HT1080 (cell line): ENCODE results near the gene SKIDA1. TPM values are rescaled to one million over a fixed set of nuclear protein-coding genes. Genes with fewer than 3 reads are reported as not detected.

Experiments used
- DNase-seq: peaks from one replicate; pipeline ENCODE4 v3.0.0-alpha.2; 2015; ENCODE audit warnings: low read depth
- total RNA-seq: library from RNA; depleted of rRNA; stranded (reverse); fragments of >200 nt; shearing (Covaris generic); gene quantifications from 2 replicates; pipeline ENCODE4 v1.2.3, GENCODE V29; 2014

The SKIDA1 gene
- total RNA-seq, 1 experiment from 2014 or later = 0.48 TPM

DNA sequence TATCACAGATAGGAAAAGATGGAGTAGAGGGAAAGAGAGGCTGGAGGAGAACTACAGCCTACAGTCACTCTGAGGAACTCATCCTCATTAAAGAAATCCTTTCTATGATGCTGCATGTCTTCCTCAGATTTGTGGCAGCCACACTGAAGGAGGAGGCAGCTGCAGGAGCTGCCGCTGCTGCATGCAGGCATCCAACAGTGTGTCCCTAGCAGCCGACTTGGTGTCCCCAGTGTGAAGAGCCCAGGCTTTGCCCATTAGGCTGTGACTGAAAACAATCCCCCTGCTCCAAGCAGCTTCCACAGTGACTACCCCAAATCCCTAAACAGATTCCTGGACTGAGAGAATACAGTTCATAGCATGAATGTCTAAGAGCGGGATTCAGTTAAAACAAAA lies 23.1 kb downstream of the SKIDA1 start:
- no peak for DNase-seq

DNA sequence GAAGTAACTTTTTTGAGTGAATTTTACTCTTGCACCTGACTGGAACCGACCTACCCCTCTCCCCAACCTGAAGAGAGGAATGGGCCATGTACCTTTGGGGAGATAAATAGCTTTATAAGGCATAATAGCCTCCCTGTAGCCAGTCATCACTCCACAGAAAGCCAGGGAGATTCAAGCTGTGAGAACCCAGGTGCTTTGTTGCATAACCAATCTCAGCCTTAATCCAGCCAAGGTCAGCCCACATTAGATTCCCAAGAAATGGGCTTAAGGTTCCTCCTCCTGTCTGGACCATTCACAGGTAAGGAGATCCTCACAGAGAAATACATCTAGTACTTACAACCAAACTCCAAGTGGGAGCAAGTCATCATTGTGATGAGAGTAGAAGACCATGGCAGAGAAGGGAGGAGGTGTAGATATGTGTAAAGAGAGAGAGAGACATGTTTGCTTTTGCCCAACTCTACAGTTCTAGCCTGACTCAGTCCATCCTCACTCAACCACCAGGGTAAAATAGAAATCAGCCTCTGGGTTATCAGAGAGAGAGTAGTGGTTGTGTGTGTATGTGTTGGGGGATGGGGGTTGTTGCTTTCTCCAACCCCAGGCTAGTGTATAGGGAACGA lies 23.6 kb downstream of the SKIDA1 start:
- no peak for DNase-seq

DNA sequence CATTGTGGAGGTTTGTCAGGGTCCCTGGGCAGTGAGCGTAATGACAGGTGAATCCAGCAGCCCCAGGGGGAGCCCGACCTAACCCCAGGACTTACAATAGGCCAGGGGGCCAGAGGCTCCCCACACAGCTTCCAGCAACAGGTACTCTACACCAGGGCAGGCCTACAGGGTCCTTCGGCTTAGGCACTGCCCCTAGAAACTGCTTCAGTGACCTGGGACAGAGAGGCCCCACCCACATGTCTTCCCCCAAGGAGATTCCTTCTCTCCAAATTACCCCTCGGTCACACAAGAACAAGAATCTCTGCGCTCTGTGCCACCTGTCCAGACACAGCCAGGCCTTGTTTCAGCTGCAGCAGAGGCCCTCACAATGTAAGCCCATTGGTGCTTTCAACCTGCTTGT lies 24.4 kb downstream of the SKIDA1 start:
- DNase-seq = no peak

DNA sequence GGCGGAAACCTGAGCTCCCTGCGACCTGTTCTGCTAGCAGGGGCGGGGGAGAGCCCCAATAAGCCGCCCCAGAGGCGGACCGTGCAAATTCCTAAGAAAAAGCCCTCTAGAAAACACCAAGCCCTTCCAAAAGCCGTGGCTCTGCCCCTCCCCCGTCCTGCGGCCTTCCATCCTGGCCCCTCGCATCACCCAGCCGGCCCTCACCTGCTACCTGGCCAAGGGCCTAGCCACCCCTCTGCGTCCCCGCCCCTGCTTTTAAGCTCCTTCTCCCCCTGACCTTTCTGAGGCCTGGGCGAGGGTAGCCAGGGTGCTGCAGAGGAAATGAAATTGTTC lies 24.9 kb downstream of the SKIDA1 start:
- no peak for DNase-seq

DNA sequence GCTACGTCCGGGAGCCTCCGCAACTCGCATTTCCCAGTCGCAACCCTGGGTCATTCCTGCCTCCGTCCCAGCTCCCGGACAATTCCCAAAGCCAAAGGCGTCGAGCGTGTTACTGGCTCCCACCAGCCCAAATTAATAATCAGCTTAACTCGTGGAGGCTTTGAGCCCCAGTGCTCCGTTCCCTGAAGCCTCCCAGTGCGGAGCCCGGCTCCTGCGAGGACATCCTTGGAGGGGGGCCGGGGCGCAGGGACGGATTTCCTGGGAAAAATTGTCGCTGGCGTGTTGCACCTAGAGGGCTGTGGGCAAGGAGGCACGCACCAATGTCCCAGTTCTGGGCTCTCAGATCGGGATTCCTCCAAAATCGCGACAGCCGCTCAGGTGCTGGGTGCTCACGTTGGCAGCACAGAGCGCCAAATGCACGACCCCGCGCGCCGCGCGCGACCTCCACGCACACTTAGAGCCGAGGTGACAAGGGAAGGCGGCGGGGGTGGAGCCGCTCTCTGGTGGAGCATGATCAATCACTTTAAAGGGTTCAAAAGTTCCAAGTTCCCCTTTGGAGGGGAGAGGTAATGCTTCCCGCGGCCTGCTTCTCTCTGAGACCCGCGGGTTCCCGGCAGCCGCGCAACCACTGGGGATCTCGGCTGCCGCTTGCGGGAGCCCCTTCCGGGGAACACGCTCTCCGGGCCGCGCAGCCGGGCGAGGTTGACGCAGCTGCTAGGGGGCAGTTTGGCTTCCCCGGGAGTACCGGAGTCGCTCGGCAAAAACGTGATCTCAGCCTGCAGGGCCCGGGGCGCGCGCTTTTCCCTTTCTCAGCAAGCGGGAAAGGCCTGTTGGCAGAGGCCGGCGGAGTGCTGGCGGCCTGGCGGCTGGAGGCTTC lies 25.5 kb downstream of the SKIDA1 start:
- DNase-seq = no peak

DNA sequence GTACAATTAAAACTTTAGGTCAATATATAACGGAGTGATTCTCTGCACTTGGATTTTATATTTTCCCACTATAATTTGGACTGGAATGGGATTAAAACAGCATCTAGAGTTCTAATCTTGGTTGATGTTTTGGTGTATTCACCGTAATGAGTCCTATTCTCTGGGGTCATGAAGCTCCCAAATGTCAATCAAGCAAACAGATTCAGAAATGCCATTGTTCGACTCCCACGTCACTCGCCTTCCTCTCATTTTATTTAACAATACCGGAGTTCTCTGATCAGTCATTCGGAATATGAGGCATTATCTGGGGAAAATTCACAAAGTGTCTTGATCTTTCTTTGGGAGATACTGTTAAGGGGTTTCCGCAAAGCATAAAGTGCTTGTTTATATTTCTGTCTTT lies 26.5 kb downstream of the SKIDA1 start:
- no peak for DNase-seq

DNA sequence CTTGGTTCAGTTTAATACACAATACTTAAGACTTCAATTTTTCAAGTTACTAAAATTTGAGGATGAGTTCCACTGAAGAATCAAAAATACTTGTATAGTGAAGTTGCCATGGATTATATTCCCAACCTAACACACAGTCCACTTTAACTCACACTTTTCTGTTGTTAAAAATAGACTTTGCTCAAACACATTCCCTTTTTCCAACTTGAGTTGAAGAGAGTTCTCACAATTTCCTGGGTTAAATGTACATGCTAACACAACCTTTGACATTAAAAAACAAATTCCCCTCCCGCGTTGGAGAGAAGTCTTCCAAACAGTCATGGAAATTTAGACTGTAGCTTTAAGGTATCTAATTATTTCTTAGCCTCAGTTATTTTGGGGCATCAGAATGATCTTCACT lies 27.1 kb downstream of the SKIDA1 start:
- DNase-seq = no peak

DNA sequence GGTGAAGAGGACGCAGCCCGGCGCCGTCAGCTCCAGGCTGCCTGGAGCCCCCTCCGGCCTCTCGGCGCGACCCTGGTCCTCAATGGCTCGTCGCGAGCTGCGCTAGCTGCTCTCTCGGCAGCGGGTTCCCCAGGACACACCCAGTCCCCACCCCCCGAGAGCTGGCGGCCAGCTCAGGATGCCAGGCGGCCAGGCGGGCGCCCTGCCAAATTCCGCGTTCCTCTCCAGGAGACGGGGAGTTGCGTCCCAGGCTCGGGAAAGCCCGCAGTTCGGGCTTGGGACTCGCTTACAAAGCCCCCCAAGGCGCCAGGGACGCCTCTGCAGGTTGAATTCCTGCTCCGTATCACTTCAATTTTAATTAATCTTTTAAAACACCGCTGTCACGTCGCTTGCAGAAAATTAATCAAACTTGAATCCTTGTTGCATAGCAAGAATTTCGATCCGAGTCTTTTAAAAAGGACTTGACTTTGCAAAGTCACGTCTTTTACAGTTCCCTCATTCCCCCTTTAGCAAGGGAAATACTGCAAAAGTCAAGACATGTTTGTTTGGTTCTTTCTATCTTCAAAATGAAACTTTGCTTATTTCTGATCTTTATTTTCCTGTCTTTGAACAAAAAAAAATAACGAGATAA lies 28.2 kb downstream of the SKIDA1 start:
- peak; percentile 83 for DNase-seq

DNA sequence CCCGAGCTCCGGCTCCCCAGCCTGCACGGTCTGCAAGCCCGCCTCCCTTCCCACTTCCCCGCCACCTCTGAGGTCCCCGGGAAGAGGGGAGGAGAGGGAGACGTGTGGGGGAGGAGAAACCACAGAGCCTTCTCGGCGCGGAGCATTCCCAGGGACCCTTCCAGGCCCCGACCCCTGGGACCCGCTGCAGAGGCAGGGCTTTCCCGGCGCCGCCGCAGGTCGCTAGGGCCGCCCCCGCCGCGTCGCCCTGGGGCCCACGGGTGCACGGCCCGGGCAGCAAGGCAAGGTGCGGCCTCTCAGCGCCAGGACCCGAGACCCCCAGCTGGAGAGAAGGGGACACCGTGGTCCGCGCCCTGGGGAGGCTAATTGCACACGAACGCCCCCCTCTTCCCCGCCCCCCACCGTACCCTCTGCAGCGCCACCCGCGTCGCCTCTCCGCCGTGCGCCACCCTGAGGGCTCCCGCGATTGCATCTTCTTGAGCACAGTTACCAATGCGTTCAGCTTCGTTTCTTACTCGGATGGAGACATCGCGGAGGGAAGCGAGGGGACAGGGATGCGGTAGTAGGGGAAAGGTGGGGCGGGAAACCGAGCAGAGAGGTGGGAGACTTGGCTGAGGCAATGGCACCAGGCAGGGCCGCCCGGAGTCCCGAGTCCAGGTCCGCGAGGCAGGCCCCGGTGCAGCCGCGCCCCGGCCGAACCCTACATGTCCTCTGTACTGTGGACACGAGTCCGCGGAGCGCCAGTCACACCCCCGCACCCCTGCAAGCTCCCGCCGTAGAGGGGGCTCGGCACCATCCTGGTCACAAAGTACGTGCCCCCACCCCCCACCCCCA lies 28.9 kb downstream of the SKIDA1 start:
- DNase-seq = peak; percentile 37

DNA sequence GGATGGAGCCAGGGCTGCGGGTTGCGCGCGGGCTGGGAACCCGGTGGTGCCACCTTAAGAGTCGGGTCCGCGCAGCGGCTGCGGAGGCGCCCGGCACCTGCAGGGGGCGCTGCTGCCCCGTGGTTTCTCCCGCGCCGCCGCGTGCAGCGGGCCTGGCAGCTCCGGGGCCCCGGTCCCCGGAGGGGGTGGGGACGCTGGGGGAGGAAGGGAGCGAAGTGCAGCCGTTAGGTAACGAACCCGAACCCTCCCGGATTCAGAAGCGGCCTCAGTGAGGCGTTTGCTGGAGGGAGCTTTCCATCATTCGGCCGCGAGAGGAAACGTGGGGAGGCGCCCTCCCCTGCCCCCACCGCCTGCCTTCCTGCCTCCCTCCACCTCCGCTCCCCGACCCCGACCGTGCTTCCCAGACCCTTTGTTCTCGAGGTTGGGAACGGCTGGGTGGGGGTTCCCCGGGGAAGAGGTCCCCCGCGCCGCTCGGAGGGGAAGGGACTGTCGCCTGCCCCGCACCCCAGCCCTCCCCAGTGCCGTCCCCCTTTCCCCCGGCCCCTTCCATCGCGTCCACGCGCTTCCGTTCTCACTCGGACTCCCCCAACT lies 29.6 kb downstream of the SKIDA1 start:
- DNase-seq = peak; percentile 80

DNA sequence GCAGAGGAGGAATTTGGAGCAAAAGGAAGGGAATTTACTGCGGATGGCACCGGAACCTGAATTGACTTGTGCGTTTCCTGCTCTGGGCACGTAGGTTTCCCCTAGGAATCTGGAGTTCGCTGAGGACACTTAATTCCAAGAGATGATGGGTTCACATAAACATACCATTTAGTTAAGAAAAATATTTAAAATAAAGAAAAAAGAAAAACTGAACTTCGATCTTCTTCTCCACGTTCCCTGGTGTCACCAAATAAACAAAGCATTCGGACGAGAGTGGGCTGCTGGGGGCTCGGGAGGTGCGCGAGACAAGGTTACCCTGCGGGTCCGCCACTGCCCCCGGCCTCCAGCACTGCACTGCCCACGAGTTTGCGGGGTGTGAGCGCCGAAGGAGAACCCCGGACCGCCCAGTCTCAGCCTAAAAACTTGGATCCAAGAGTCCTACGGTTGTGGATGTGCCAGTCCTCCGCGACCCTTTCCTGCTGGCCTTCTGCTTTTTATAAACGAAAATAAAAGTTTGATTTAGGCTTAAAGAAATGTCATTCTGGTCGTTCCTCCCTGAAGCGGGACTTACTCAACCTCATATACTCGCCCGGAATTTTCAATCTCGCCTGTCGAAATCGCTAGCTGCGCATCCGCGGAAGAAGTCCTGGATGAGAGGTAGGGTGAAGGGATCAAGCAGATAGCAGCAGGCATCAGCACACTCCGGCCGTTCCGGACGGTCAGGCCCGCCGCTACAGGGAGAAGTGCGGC lies 30.3 kb downstream of the SKIDA1 start:
- no peak for DNase-seq

DNA sequence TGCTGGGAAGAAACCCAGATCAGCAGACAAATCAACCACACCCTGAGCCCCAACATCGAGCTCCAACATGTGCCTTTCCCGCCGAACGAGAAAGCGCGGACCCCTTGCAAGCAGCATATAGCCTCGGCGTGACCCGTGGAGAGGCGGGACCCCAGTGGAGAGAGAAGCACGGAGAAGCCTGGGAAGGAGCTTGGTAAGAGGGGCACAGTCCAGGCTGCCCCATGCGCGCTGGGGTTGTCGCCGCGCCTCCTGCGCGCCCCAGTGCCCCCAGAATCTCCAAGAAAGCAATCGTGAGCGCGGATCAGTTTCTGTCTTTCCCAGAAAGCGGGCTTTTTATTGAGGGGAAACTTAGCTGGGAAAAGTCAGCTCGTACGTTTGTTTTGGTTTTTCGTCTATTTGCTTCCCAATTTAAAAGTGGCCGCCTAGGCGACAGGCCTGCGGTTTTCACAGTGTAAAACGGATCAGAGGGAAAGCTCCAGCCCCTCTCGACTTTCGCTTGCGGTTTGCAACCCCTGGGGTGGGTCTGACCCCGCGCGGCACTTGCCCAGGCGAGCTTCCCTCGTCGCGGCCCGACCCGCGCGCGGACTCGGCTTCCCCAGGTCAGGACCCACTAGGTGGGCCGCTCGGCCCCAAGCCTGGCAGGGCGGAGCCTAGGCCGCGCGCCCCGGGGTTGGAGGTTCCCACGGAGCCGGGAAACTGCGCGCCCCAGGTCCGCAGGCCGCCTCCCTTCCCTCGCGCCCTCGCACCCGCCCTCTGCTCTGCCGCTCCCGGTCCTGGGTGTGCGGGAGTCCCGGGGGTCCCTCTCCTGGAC lies 31.1 kb downstream of the SKIDA1 start:
- no peak for DNase-seq

DNA sequence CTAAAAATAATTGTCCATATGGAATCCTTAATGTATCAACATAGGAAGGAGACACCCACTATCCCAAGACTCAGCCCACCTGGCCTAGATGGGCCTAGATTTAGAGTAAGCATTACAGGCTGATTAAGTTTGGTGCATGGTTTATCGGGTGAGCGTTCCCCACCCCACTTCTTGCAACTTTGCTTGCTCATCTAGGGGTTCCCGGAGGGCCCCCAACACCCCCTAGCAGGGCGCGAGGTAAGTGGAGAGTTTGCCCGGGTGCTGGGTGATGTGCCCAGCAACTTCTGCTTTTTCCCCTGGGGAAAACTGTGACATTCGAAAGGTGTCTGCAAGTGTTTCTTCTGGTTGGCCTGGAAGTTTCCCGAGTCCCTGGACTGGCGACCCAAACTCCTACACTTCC lies 31.7 kb downstream of the SKIDA1 start:
- no peak for DNase-seq

DNA sequence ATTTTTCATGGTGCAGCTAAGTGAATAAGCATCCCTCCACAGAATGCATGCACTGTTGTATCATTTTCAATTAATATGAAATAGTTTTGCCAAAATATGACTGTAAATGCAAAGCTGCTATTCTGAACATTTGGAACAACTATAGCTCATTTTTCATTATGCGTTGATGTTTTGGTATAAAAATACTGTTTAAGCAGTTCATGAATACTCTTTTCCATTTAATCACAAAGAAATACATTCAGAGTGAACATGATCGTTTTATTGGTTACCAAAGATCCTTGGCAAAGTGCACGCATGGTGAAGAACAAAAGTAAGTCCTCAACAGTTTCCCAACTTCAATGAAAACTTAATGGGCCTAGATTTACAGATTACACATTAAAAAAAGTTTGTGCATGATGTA lies 33.1 kb downstream of the SKIDA1 start:
- DNase-seq = no peak

DNA sequence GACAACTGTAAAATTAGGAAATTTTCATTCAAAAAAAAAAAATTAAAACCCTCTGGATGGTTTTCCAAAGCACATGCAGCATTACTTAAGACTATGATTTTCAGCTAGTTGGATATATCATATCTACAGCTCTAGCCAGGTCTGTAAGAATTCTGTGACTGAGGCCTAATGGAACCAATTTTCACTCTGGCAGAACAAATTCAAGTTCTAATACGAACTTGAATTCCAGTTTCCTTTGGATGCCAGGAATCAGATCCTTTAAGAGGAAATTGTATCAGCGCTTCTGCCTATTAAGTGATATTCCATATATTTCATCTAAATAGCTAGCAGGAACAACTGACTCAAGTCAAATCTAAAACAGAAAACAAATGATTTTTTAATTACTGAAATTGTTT lies 34.8 kb downstream of the SKIDA1 start:
- DNase-seq = no peak

DNA sequence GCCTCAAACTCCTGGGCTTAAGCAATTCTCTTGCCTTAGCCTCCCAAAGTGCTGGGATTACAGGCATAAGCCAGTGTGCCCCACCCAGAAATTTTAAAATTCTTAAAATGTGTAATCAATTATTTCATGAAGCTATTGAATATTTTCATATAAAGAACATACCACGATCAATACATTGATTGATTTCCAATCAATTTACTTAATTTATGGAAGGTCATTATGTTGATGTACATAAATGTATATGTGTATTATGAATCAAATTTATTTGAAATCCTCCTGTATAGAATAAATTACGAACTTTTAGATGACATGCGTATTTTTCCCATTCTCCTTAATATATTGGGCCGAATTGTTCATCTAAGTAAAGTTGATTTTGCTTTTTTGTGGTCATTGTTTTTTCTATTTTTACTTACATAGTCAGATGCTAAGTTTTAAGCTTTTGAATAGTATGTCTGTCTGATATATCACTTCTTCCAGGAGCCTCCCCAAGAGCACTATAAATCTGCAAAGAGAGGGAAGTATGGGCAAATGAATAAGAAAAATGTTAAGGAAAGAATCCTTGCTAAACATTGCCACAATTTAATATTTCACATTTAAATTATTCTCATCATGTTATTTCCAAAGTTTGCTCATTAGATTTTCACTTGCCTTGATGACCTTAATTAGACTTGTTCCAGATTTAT lies 35.3 kb downstream of the SKIDA1 start:
- no peak for DNase-seq

DNA sequence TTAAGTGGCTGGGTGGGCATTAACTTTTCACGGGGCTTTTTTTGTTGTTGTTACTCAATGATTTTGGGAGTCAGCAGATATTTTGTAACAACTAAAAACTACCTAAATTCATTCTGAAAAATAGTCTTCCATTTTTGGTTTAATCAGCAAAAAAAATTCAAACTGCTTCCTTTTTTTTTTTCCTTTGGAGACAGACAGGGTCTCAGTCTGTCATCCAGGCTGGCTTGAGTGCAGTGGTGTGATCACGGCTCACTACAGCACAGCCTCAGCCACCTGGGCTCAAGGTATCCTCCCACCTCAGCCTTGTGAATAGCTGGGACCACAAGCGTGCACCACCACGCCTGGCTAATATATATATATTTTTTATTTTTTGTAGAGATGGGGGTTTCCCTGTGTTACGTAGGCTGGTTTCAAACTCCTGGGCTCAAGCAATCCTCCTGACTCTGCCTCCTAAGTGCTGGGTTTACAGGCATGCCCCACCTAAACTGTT lies 36.5 kb downstream of the SKIDA1 start:
- DNase-seq = no peak

DNA sequence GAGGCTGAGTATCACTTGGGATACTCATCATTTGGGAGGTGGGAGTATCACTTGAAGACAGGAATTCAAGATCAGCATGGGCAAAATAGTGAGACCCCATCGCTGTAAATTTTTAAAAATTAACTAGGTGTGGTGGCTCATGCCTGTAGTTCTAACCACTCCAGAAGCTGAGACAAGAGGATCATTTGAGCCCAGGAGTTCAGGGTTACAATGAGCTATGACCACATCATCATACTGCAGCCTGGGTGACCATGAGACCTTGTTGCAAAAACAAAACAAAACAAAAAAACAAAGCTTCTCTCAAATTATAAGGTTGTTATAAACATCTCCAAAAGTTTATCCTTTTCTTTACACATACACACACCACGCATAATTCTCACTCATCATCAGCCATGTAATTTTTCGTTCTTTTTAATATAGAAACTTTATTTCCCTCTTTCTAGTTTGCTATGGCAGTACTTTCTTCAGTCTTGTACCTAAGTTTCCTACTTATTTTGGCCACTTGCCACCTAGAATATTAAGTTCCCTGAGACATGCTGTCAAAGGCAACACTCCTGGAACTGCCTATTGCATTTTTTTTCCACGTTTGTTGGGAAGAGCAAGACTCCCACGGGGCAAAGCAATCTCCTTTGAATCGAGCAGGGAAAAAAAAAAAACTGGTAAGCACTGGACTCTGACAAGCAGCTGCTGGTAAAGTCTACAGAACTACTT lies 37.1 kb downstream of the SKIDA1 start:
- DNase-seq = no peak
